A172 (cell line): ENCODE results near the gene GRID1. TPM values are rescaled to one million over a fixed set of nuclear protein-coding genes. Genes with fewer than 3 reads are reported as not detected.

Experiments
- DNase-seq: peaks from one replicate; pipeline ENCODE4 v3.0.0-alpha.2; 2015; ENCODE audit warnings: low spot score
- total RNA-seq: library from RNA; depleted of rRNA; stranded (reverse); fragments of >200 nt; shearing (Covaris generic); gene quantifications from 2 replicates; pipeline ENCODE4 v1.2.3, GENCODE V29; 2014

Gene GRID1
- total RNA-seq, 1 experiment from 2014 or later, result 4.9 TPM

- peak; percentile 32 for DNase-seq
Measured at GRCh38 chr10:86267286-86268195, 99.1 kb downstream of the GRID1 start.

- DNase-seq, result no peak
Measured at GRCh38 chr10:86266446-86267242, 100.0 kb downstream of the GRID1 start.

GRCh38 chr10:86265895-86266259 is 100.7 kb downstream of the GRID1 start:
- no peak for DNase-seq

- DNase-seq, result no peak
Measured at GRCh38 chr10:86265236-86265894, 101.2 kb downstream of the GRID1 start.

DNA sequence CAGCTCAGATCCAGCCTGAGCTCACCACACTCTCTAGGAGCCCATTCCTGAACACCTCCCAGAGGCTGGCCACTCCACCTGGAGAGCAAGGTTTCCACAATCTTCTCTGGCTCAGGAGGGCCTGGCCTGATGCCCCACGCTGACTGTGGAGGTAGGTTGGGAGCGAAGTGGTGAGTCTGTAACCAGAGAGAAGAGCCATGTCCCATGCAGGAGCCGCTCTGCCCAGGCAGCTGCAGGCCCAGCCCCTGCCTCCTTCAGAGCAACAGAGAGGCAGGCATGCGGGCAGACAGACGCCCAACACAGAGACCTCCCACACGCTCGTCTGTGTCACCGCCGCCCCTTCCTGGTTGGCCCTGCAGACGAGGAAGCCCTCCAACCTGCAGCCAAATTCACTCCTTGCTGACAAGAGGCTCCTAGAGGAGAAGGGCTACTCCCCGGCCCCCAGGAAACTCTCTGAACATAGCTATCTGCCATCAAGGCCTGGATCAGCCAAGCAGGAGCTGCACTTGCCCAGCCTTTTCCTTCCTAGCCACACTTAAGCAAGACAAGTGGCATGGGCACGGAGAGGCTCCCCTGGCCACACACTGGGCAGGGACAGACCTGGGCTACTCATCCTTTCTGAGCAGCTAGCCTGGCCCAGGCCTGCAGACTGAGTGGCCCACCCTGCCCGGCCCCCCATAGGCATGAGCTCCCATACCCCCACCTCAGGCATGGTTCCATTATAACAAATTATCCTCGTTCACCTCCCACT is 101.9 kb downstream of the GRID1 start:
- DNase-seq, result no peak

GRCh38 chr10:86263907-86264306 is 102.7 kb downstream of the GRID1 start:
- no peak for DNase-seq

GRCh38 chr10:86263209-86263608 is 103.4 kb downstream of the GRID1 start:
- DNase-seq, result no peak

GRCh38 chr10:86262688-86263181 is 103.9 kb downstream of the GRID1 start:
- DNase-seq, result no peak

GRCh38 chr10:86261941-86262687 is 104.5 kb downstream of the GRID1 start:
- DNase-seq, result no peak

- no peak for DNase-seq
Measured at GRCh38 chr10:86261470-86261869, 105.1 kb downstream of the GRID1 start.

- no peak for DNase-seq
Measured at GRCh38 chr10:86260564-86260963, 106.0 kb downstream of the GRID1 start.

DNA sequence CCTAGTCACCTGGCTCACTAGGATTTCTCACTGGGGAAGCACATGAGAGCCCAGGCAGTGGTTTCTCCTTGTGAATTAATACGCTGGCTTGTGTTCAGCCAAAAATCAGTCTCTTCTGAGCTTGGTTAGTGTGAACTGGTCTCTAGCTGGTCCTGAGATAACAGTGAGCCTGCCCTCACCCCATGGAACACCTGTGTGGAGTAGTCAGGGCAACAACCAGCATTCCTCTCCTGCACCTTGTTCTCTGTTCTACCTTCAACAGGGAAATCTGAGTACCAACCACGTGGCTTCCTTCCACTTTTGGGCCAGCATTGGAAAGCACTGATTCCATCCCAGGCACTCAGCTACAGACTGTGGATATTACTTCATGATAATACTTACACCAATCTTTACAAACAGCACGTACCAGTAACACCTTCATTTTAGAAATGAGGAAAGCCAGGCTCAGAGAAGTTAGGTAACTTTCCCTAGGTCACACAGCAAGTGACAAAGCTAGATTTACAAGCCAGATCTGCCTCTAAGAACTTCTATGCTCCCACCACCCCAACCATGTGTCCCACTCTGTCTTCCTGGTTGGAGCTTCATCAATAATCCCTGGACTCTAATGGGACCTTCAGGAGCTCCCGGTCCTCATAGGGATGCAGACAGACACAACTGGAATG is 106.6 kb downstream of the GRID1 start:
- DNase-seq, result no peak

GRCh38 chr10:86258941-86259340 is 107.7 kb downstream of the GRID1 start:
- DNase-seq, result no peak

DNA sequence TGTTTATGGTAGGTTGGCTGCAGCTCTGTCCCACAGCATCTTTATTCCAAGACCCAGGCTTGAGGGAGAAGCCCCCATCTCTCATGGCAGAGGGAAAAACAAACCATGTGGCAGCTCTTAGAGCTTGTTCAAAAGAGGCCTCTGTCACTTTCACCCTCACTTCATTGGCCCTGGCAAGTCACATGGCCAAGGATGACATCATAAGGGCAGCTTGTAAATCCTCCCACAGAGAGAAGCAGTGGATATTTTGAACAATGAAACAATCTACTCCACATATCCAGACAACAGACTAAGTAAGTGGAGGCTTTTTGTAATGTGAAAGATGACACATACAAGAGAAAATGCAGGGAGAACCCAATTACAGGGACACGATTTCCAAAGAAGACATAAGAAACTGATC is 108.1 kb downstream of the GRID1 start:
- DNase-seq, result peak; percentile 22

GRCh38 chr10:86257683-86258082 is 108.9 kb downstream of the GRID1 start:
- no peak for DNase-seq

GRCh38 chr10:86256690-86257315 is 109.8 kb downstream of the GRID1 start:
- no peak for DNase-seq

DNA sequence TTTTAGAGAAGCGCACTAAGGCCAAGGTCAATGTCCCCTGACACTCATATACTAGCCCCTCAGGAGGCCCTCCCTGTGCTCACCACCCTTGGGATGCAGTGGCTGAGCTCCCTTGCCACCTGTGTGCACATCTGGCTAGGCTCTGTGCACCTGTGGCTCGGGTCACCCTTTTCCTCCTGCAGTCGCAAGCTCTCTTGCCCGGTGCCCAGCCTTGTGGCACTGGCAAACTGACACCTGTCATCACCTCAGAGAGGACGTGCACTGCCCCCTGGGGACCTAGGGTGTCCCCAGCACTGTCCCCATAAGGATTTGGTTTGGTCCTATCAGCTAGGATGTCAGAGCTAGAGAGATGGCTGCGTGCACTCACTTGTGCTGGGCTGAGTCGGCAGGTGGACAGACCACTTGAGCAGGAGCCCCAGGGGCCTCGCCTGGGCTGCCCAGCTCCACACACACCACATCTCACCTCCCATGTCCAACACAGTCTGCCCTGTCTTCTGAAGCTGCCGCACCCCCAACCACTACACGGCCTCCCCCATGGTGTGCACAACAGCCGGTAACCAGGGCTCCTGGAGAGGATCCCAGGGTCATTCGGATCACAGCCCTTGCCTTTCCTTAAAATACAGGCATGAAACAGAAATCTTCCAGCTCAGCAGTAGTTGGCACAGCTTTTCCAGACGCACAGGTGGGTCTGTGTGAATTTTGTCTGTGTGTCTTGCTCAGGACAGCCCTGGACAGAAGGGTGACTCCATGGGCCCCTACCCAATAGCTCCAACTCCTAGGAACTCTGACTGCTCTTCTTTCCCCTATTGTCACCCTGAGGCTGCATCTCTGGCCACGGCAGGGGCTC is 111.0 kb downstream of the GRID1 start:
- DNase-seq, result no peak

- peak; percentile 89 for DNase-seq
Measured at GRCh38 chr10:86254526-86255174, 111.9 kb downstream of the GRID1 start.
